Measurements from ENCODE around the gene ZNF620.

DNA sequence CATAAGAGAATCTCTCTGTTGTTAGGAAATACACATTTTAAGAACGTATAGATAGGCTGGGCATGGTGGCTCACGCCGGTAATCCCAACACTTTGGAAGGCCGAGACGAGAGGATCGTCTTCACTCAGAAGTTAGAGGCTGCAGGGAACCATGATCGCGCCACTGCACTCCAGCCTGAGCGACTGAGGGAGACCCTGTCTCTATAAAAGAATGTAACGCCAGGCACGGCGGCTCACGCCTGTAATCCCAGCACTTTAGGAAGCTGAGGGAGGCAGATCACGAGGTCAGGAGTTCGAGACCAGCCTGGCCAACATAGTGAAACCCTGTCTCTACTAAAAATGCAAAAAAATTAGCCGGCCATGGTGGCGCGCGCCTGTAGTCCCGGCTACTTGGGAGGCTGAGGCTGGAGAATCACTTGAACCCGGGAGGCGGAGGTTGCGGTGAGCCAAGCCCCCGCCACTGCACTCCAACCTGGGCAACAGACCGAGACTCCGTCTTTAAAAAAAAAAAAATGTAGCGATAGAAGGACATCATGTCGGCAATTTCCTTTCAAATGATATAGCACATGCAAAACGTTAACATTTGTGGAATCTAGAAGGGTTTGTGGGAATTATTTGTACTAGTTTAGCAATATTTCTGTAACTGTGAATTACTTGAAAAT, 49.4 kb upstream of the ZNF620 start:
- TF ChIP-seq ZNF404 (tag by site-specific recombination; IDR thresholded peaks at IDR 0.05) (no peak), KLF9 (tag by site-specific recombination; IDR thresholded peaks at IDR 0.05; ENCODE audit: low read depth) (no peak), ZNF16 (tag by site-specific recombination; IDR thresholded peaks at IDR 0.05; ENCODE audit: low read depth) (no peak), YY1 (tag by site-specific recombination; IDR thresholded peaks at IDR 0.05) (no peak), ZNF292 (tag by site-specific recombination; IDR thresholded peaks at IDR 0.05; ENCODE audit: borderline replicate concordance, low read depth) (no peak), ZNF248 (tag by site-specific recombination; IDR thresholded peaks at IDR 0.05) (no peak), ZNF426 (tag by site-specific recombination; IDR thresholded peaks at IDR 0.05) (no peak), ZNF274 (IDR thresholded peaks at IDR 0.05; ENCODE audit: low read length) (no peak), ZNF274 (tag by site-specific recombination; IDR thresholded peaks at IDR 0.05; ENCODE audit: borderline replicate concordance) (no peak), BCL11A (tag by site-specific recombination; IDR thresholded peaks at IDR 0.05; ENCODE audit: low read depth) (no peak), ZBTB7A (tag by site-specific recombination; IDR thresholded peaks at IDR 0.05; ENCODE audit: low read depth) (no peak)
- TF ChIP-seq, protein P1, sequence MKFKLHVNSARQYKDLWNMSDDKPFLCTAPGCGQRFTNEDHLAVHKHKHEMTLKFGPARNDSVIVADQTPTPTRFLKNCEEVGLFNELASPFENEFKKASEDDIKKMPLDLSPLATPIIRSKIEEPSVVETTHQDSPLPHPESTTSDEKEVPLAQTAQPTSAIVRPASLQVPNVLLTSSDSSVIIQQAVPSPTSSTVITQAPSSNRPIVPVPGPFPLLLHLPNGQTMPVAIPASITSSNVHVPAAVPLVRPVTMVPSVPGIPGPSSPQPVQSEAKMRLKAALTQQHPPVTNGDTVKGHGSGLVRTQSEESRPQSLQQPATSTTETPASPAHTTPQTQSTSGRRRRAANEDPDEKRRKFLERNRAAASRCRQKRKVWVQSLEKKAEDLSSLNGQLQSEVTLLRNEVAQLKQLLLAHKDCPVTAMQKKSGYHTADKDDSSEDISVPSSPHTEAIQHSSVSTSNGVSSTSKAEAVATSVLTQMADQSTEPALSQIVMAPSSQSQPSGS (tag by site-specific recombination; IDR thresholded peaks at IDR 0.05; ENCODE audit: low read depth), result no peak
- TF ChIP-seq, protein P2, sequence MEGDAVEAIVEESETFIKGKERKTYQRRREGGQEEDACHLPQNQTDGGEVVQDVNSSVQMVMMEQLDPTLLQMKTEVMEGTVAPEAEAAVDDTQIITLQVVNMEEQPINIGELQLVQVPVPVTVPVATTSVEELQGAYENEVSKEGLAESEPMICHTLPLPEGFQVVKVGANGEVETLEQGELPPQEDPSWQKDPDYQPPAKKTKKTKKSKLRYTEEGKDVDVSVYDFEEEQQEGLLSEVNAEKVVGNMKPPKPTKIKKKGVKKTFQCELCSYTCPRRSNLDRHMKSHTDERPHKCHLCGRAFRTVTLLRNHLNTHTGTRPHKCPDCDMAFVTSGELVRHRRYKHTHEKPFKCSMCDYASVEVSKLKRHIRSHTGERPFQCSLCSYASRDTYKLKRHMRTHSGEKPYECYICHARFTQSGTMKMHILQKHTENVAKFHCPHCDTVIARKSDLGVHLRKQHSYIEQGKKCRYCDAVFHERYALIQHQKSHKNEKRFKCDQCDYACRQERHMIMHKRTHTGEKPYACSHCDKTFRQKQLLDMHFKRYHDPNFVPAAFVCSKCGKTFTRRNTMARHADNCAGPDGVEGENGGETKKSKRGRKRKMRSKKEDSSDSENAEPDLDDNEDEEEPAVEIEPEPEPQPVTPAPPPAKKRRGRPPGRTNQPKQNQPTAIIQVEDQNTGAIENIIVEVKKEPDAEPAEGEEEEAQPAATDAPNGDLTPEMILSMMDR (tag by site-specific recombination; IDR thresholded peaks at IDR 0.05), result no peak

All from HEK293 (cell line).